Activated CD8-positive, alpha-beta memory T cell treated with anti-CD3 and anti-CD28 coated beads for 1 hour (primary cell): ENCODE results near the gene FOXK1.

Experiments
- DNase-seq, 2 donors: peaks; one replicate each; pipeline ENCODE4 v3.0.0-alpha.2; 2020; ENCODE audit warnings: low read depth in 1 of 2; ENCODE audit errors: extremely low read depth in 1 of 2

The FOXK1 gene

DNA sequence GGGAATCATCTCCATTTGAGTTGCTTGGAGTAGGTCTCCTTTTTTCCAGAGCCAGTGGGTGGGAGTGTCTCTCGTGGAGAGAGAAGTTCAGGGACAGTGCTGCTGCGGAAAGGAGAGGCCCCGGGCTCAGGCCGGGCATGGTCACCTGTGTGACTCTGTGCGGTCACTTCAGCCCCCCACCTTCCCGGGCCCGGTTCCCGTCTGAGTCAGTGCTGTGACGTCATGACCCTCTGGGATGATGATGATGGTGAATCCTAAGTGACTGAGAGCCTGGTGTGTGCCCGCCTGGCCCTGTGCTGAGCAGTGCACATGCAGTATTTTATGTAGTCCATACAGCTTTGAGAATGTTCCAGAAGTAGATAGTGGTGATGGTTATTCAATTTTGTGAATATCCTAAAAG, 60.8 kb downstream of the FOXK1 start:
- DNase-seq: no peak

DNA sequence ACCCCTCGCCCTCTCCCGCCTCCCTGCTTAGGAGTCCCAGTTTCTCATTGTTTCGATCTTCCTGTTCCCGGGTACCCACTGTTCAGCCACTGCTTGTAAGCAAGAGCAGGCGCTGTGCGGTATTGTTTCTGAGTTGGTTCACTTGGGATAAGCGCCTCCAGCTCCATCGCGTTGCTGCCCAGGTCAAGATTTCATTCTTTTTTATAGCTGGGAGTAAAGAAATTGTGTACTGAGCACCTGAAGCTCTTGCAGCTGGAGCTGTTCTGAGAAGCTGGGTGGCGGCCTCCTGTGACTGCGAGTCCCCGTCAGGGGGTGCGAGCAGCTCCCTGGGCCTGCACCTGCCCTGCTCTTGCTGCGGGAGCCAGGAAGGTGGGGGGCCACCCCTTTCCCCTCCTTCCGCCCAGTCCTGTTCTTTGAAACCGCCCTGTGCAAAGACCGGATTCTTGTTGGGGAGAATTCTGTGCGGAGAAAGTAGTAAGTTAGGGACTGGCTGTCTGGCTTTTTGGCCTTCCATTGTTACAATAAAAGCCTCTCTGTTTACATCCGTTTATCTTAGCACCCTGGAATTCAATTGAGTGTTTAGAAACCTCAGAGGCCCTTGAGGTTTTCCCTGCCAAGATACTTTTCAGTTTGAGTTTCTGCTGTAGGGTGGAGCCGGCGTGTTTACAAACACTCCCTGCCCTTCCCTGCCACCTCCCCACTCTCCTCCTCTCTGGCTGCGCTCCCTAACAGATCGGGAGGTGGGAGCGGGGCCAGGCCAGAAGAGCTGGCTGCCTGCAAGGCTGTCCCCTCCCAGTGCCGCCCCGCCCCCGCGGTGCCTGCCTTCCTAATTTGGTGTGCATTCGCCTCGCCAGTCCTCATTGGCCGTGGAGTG, 62.5 kb downstream of the FOXK1 start:
- DNase-seq: peak in 1 of 2 donors; percentile 49

DNA sequence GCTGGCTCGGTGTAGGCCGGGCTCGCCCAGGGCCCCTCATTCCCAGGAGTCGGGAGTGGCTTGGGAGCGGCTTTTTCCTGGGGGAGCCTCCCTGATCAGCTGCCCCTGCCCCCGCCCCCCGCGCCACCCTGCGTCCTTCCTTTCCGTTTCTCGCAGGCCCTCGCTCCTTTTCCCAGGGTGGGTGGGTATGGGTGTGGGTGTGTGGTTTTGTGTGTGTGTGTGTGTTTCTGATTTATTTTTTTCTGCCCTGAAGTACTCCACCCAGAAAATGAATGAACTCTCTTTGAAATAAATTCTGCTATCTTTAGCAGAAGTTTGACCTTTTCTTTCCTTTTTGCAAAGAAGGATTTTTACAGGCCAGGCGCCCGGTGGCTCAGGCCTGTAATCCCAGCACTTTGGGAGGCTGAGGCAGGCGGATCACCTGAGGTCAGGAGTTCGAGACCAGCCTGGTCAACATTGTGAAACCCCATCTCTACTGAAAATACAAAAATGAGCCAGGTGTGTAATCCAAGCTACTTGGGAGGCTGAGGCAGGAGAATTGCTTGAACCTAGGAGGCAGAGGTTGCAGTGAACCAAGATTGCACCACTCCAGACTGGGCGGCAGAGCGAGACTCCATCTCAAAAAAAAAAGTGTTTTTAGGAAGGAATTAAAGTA, 63.3 kb downstream of the FOXK1 start:
- no peak for DNase-seq

DNA sequence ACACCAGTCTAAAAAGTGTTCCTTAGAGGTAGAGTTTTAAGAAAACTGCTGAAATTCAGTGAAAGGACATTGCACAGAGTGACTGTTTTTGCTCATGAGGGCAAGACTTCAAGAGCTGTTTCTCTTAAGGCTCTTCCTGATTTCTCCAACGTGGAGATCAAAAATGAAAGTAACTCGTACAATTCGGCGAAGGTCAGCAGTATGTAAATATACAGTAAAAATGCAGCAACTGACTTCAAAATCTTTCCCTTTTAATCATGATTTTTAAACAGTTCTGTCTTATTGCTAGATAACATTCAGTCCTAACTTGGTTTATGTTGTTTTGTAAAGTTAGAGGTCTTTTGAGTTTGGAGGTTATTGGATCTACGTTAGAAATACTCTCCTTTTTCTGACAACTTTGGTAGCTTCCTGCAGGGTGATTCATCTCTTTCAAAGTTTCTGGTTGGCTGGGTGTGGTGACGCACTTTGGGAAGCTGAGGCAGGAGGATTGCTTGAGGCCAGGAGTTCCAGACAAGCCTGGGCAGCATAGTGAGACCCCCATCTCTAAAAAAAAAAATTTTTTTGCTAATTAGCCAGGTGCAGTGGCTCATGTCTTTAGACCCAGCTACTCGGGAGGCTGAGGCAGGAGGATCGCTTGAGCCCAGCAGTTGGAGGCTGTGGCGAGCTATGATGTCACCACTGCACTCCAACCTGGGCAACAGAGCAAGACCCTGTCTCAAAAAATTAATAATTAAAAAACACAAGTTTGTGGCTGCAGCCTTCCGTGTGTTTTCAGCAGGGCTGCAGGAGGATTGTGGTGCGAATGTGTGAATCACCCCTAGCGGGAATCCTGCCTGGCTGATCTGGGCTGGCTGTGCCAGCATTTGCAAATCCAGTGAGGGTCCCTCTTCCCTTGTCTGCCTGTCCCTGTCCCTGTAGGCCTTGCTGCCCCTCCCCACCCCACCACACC, 64.2 kb downstream of the FOXK1 start:
- DNase-seq: no peak

DNA sequence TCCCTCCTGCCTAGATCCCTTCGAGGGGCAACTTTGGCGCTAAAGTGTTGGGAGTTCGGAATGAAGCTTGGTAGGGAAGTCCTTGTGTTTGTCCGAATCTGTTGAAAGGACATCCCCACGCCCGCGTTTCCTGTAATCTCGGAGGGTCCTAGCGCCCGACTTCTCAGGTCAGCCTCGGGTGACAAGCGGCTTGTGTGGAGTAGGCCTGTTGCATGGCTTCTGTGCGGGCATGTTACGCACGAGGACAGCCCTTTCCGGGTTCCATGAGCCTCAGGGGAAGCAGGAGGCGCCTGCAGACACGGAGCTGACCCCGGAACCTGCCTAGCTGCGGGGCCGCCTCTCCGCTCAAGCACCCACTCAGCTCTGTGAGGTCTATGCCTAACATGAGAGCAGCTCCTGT, 64.9 kb downstream of the FOXK1 start:
- no peak for DNase-seq

DNA sequence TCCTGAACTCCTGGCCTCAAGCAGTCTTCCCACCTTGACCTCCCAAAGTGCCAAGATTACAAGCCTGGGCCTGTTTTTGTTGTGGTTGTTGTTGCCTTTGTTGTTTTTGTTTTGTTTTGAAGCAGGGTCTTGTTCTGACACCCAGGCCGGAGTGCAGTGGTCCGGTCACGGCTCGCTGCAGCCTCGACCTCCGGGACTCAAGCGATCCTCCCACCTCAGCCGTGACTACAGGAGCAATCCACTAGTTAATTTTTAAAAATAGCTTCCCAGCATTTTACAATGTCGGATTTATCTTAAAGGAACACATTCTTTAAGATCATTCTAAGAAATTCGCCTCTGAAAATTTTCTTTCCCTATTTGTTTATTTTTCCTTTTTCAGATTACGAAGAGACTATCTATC, 65.7 kb downstream of the FOXK1 start:
- no peak for DNase-seq

DNA sequence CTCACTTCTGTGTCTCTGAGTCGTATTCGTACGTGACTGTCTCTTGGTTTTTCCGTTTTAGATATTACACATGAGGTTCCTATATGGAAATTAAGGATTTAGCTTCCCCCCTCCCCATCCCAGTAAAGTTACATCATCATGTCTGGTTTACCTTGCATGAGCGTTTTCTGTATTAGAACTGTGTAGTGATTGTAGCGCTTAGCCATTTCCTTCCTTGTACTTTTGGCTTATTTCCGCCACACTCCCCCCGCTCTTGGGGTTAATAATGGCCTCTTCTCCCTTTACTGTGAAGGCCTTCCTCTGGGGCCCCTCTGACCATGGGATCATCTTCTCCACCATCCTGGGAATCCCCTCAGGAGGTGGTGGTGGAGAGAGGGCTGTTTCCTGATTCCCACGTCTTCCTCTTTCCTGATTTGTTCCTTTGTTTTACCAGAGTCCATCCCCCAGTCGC, 66.2 kb downstream of the FOXK1 start:
- DNase-seq: no peak

DNA sequence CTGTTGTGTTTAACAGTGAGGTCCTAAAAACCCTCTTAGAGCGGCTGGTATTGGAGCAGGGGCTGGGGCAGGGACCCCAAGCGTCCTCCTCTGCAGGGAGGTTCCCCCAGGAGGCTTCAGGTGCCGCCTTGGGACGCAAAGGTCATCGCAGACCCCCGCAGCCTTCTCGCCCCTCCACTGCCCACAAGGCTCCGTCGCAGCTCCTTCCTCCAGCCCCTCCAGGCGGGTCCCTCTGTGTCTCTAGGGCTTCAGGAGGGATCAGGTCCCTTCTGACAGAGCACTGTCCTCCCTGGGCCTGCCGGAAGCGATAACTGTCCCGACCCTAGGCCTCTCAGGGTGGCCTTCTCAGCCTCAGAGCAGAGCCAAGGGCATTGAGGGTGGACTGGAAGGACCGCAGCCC, 67.3 kb downstream of the FOXK1 start:
- DNase-seq: no peak

DNA sequence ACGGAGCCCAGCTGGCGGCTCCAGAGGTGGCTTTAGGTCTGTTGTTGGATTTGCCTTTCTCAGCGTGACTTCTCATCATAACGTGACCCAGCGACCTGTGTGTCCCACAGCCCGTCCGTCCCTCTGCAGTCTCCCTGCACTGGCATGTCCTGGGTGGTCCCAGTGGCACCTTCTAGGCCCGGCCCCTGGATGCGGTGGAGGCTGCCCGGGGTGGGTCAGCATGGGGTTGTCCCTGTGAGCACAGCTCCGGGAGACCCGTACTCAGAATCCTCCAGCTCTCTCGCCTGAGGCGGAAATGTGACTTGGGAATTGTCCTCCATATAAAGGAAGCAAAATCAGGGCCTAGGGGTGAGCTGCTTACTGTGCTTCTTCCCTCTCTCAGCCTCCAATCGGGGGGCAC, 67.7 kb downstream of the FOXK1 start:
- DNase-seq: no peak

DNA sequence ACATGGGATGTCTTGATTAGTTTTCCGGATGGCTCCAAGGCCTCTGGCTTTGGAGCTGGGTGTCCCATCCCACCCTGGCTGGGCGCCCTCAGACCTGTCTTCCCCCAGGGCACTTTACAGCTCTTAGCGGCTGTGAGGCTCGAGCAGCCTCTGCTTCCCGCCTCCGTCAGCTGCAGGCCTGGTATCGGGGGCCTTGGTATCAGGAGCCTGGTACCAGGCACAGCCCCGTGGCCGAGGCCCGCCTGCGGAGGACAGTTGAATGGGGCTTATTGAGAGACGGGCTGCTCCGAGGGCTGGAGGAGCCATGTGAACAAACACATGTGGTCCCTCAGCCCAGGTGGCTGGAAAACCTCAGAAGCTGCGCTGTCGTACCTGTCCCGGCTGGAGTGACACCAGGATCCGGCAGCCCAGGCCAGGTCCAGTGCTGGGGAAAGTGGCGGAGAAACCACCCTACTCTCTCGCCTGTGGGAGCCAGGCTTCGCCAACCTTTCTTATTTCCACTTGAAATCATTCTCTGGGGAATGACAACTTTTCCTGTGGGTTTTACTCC, 69.4 kb downstream of the FOXK1 start:
- no peak for DNase-seq

DNA sequence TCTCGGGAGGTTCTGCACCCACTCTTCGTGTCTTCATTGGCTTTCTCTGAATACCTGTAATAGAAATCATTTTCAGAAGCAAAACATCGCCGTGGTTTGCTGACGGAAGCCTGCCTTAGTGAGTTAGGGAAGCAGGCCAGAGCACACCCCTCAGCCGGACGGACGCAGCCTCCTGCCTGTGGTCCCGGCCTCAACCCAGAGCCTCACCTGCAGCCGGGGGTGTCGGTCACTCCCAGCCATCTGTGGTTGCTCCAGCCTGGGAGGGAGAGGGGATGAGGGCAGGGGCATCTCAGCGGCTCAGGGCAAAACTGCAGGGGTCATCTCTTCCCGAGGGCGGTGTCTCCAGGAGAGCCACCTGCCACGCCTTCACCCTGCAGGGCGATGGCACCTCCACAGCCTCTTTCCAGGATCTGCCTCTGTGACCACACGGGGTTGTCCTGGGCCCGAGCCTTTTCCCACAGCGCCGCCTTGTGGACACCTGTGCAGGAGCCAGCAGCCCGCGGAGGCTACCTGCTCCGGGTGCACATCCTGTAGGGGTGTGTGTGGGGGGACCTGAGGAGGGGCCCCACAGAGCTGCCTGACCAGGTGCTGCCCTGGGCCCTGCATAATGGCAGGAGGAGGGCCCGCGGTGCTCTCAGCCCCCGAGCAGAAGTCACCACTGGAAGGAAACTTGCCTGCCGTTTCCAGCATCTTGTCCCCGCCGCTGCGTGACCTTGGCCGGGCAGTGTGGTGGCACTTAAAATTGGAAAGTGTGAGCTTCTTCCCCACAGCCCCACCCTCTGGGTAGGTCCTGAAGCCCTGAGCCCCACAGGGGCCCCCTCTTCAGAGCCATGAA, 71.7 kb downstream of the FOXK1 start:
- DNase-seq: peak; percentile 72 to 81

DNA sequence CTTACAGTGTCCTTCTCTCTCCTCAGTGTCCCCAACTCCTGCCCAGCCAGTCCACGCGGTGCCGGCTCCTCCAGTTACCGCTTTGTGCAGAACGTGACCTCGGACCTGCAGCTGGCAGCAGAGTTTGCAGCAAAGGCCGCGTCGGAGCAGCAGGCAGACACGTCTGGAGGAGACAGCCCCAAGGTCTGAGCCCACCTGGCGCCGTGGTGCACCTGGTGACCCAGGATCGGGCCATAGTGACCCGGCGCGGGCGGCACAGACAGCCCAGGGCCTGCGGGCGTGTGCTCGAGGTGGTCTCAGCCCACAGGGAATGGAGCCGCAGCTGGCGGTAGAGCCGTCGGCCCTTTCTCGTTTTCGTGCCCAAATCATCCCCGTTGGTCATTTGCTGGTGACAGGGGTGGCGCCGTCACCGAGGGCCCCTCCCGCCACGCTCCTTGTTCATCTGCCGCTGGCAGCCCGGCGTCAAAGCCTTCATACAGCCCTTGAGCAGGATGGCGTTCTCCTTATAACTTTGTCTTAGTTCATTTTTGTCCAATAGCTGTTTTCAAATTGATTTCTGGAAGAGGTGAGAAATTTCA, 72.4 kb downstream of the FOXK1 start:
- no peak for DNase-seq

DNA sequence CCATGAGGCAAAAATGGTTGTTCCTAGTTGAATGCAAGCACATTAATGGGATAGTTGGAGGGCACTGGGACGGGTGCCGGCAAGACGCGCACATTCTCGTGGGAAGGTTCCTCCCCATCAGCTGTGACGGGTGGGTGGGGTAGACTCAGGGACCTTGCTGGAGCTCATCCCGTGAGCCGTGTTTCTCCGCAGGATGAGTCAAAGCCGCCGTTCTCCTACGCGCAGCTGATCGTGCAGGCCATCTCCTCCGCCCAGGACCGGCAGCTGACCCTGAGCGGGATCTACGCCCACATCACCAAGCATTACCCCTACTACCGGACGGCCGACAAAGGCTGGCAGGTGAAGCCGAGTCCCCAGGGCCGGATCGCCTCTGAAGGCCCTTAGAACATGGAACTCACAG, 73.0 kb downstream of the FOXK1 start:
- DNase-seq: no peak

DNA sequence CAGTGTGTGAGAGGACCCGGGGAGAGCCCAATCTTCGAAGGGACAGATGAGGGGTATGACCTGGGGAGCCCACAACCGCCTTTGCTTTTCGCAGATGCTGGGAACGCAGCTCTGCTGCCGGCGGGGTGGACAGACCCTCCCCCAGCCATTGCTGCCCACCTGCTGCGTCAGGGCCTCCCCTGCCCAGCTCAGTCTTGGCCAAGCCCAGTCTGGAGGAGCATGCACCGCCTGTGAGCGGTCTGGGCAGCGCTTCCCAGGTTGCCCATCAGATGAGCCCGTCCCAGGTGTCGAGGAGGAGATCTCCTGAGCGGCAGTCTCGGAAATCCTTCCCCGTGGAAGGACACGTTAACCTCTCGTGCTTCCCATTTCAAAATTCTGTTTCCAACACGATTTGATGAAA, 76.0 kb downstream of the FOXK1 start:
- DNase-seq: no peak

DNA sequence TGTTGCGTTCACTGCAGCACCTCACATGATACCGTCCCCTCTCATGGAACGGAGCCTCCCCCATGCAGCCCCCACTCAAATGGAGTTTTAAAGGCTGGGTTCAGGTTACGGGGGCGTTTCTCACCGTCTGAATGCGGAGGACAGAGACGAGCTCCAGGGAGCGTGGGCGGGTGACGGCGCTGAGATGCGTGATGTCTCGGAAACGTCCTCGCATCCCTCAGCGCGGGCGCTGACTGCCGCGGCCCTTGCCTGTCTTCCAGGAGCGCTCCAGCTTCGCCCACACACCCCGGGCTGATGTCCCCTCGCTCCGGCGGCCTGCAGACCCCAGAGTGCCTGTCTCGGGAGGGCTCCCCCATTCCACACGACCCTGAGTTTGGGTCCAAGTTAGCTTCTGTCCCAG, 76.7 kb downstream of the FOXK1 start:
- no peak for DNase-seq

DNA sequence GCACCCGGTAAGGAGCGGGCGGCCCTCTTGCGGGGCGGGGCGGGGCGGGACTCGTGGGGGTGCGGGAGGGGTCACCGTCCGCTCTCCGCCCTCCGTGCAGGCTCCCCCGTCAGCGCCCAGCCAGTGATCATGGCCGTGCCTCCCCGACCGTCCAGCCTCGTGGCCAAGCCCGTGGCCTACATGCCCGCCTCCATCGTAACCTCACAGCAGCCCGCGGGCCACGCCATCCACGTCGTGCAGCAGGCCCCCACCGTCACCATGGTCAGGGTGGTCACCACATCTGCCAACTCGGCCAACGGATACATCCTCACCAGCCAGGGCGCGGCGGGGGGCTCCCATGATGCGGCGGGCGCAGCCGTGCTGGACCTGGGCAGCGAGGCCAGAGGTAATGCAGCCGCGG, 77.1 kb downstream of the FOXK1 start:
- DNase-seq: no peak

DNA sequence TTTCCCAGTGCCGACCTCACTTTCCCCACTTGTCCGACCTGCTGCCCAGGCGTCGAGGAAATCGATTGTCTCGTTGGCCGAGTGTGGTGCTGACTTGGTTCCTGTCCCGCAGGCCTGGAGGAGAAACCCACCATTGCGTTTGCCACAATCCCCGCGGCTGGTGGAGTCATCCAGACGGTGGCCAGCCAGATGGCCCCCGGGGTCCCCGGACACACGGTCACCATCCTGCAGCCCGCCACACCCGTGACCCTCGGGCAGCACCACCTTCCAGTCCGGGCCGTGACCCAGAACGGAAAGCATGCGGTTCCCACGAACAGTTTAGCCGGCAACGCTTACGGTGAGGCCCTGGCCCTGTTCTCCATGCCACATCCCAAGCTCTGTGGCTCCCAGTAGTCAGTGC, 78.9 kb downstream of the FOXK1 start:
- DNase-seq: no peak

DNA sequence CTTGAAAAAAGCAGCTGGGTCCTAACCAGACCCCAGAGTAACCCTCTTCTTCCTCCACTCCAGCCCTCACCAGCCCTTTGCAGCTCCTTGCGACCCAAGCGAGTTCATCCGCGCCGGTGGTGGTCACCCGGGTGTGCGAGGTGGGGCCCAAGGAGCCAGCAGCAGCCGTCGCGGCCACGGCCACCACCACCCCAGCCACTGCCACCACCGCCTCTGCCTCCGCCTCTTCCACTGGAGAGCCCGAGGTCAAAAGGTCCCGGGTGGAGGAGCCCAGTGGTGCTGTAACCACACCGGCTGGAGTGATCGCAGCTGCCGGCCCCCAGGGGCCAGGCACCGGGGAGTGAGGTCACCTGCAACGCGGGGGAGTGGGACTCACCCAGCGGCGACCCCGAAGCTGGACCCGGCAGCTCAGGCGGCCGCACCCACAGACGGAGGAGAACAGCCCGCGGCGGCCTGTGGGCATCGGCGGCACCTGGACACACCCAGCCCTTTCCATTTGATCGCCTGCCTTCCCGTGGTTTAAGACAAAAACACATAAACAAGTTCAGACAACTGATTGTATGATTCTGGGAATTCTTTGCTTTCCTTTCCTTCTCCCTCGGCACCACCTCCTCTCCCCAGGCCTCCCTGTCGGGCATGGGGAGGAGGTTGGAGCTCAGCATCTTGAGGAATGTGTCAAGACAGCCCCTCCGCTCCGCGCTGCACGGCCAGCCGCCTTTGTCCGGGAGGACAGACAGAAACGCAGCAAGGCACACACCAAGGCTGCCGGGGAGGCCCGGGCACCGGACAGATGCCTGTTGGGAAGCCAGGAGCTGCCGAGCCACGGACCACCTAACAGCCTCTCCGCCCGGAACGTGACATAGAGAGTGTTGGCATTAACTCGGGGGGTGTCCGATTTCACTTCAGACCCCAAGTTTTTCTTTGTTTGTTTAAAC, 80.3 kb downstream of the FOXK1 start:
- DNase-seq: no peak
